Right kidney (tissue), 9 donors: ENCODE data around the gene BAZ1A.

ENCODE experiments used
- DNase-seq: peaks from one replicate; pipeline ENCODE4 v3.0.0-alpha.2; 2016
- long read RNA-seq, 8 donors: transcript quantifications; one replicate each; lab custom pipeline, GENCODE V29; 2026

Gene BAZ1A, protein sequence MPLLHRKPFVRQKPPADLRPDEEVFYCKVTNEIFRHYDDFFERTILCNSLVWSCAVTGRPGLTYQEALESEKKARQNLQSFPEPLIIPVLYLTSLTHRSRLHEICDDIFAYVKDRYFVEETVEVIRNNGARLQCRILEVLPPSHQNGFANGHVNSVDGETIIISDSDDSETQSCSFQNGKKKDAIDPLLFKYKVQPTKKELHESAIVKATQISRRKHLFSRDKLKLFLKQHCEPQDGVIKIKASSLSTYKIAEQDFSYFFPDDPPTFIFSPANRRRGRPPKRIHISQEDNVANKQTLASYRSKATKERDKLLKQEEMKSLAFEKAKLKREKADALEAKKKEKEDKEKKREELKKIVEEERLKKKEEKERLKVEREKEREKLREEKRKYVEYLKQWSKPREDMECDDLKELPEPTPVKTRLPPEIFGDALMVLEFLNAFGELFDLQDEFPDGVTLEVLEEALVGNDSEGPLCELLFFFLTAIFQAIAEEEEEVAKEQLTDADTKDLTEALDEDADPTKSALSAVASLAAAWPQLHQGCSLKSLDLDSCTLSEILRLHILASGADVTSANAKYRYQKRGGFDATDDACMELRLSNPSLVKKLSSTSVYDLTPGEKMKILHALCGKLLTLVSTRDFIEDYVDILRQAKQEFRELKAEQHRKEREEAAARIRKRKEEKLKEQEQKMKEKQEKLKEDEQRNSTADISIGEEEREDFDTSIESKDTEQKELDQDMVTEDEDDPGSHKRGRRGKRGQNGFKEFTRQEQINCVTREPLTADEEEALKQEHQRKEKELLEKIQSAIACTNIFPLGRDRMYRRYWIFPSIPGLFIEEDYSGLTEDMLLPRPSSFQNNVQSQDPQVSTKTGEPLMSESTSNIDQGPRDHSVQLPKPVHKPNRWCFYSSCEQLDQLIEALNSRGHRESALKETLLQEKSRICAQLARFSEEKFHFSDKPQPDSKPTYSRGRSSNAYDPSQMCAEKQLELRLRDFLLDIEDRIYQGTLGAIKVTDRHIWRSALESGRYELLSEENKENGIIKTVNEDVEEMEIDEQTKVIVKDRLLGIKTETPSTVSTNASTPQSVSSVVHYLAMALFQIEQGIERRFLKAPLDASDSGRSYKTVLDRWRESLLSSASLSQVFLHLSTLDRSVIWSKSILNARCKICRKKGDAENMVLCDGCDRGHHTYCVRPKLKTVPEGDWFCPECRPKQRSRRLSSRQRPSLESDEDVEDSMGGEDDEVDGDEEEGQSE (N-terminal part only)
- long read RNA-seq, donor 1, partial matches to known transcripts: 0 of 1 reads
- long read RNA-seq, donor 1, other reads (novel, unspliced or antisense): 0 of 1 reads
- long read RNA-seq, donor 2: 0 reads
- long read RNA-seq, donor 3, partial matches to known transcripts: 0 of 2 reads
- long read RNA-seq, donor 3, other reads (novel, unspliced or antisense): 0 of 2 reads
- long read RNA-seq, donor 4: 0 reads
- long read RNA-seq, donor 5: 0 reads
- long read RNA-seq, donor 6, partial matches to known transcripts: 0 of 1 reads
- long read RNA-seq, donor 6, other reads (novel, unspliced or antisense): 0 of 1 reads
- long read RNA-seq, donor 7: 0 reads
- long read RNA-seq, donor 8, partial matches to known transcripts: 0 of 1 reads
- long read RNA-seq, donor 8, other reads (novel, unspliced or antisense): 0 of 1 reads

DNA sequence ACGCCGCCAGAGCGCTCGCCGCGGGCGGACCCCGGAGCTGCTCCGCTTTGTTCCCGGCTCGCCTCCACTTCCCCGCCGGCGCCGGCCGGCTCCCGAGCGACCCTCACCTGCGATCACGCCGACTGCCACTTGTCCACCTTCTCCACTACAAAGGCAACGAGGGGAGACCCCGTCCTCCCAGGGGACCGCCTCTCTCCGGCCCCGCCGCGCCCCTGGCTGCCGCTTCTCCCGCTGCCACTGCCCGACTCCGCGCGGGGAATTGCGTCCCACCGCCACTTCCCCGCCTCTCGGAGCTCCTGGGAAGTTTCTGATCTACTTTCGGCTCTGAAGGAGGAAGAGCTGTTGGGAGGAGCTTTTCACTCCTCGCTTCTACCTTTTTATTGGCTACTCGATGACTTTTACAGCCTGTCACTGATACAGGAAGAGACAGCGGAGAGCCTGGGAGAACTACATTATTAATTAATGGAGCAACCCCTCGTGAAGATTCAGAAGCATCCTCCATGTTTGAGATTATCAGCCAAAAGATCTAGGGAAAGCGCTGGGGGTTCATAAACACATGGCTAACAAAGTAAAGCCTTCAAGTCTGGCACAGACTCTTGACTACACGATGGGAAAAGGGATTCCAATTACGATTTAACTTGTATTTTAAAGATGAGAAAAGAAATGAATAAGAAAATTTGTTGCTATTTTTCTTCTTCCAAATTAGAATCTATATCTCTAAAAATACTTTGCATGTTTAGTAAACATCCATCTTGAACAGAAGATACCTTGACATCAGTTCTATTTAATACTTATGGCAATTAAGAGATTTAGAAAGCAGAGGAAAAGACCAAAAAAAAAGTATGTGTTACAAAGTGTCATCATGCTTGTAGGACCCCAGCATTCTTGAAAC is at the start of gene BAZ1A:
Gene BAZ1A, minus strand, starts transcription at position 330 of the 892 bp plus-strand sequence. CDS start 756 bp downstream, outside the sequence.
- peak; percentile 92 for DNase-seq

DNA sequence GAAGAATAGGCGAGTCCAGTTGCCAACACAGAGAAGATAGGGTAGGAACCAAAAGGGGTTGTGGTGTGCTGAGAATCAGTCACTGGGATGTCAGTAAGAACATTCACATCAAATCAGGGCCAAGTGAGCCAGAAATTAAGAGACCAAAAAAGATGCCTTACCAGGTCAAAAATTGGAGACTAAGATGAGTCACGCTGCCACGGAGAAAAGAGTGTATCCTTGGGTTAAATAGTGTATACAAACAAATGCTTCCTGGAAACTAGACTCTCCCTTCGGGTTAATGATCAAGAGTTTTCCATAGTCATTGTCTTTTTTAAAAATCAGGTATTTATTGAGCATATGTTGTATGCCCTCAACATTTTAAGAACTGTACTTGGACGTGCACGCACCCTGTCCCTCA is 45.2 kb upstream of the BAZ1A start:
- no peak for DNase-seq

DNA sequence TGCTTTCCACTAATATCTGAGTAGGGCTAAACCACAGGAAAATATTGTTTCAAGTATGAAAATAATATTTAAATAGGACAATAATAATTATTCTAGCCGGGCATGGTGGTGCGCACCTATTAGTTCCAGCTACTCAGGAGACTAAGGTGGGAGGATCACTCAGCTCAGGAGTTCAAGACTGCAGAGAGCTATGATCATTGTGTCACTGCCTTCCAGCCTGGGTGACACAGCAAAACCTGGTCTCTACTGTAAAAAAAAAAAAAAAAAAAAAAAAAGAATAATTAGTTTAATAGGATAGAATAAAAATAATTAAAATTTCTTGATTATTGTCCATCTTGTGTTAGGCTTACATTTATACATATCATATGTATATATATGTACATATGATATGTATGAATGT is 38.5 kb upstream of the BAZ1A start:
- no peak for DNase-seq

DNA sequence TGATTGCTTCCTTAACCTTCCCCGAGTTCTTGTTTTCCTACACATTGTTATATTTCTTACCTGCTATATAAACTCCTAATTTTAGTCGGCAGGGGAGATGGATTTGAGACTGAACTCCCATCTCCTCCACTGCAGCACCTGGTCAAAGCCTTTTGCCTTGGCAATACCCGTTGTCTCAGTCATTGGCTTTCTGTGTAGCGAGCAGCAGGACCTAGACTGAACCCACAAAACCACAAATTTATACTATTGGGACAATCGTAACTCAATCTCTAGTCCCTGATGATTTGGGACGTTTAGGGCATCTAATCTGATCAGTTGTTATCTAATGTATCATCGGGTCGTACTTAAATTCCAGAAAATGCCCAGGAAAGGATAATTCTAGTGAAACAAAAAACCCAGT is 37.8 kb upstream of the BAZ1A start:
- DNase-seq: no peak

DNA sequence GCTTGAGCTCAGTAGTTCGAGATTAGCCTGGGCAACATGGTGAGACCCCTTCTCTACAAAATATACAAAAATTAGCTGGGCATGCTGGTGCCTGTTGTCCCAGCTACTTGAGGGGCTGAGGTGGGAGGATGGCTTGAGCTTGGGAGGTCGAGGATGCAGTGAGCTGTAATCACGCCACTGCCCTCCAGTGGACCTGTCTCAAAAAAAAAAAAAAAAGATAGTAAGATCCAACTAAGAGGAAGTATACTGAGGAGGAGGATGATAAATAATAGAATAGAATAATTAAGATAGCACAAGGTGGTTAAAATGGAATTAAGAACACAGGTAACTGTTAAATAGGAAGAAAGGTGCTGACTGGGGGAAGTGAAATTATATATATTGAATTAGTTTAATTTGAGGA is 37.0 kb upstream of the BAZ1A start:
- no peak for DNase-seq

DNA sequence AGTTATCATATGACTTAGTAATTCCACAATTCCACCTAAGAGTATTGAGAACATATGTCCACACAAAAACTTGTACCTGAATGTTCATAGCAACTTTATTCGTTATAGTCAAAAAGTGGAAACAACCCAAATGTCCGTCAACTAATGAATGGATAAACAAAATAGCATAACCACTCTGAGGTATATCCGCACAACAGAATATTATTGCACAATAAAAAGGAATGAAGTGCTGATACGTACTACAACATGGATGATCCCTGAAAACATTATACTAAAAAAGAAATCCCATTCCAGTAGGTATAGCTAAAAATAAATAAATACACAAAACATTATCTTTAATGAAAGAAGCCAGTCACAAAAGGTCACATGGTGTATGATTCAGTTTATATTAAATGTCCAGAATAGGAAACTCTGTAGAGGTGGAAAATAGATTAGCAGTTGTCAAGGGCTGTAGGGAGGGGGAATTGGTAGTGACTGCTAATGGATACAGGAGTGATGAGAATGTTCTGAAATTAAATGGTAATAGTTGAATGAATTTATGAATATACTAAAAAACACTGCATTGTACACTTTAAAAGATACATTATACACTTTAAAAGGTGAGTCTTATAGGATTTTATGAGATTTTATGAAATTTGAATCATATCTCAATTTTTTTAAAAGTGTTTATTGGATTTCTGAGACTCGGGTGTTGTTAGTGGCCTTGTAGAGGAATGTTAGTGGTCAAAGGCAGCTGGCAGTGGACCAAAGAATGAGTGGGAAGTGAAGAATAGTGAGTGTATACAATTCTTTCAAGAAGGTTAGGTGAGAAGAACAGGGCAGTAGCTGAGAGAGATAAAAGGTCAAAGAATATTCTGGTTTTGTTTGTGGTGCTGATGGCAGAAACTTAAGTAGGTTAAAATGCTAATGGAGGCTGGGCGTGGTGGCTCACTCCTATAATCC is 36.3 kb upstream of the BAZ1A start:
- no peak for DNase-seq

DNA sequence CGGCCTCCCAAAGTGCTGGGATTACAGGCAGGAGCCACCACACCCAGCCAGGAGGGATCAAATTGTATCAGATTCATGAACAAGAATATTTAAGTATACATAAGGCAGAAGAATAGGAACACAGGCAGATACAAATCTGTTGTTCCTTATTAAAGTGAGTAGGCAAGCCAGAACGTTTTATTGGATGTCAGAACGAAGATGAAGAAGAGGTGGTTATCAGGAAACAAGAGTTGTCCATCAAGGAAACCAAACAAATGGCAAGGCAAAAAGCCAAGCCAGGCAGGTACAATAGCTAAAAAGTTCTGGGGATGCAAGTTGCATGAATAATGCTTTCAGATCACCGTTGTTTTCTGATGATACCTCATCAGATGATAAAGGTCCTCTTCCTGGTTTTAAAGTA is 31.1 kb upstream of the BAZ1A start:
- DNase-seq: no peak

DNA sequence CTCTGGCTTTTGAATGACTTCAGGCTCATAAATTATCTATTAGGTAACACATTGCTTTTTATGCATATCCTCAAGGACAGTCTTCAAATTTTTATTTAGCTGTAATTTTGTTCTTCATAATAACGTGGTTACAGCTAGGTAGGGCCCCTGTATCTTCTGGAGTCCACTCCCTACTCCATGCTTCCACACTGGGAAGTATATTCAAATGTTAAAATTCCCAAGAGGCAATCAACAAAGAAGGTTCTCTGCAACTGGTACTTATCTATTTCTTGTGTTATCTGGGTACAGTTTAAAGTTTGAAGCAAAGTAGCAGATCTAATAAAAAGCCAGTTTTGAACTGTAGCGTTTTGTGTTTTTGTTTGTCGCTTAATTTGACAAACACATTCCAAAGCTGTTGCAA is 20.1 kb upstream of the BAZ1A start:
- DNase-seq: no peak

DNA sequence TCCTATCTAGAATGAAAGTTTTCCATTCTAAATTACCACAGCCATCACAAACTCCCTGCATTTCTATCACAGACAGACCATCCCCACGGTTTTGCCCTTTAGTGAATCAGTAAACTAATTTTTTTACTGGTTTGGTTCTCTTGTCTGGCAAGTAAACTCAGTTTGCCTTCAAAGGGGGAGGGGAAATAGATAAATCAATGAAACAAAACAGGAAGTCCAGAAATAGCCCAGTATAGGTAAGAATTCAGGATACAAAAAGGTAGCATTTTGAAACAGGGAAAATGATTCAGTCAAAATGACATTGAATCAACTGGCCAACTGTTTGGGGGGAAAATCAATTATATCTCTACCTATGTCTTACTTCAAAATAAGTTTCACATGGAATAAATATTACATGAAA is 15.8 kb upstream of the BAZ1A start:
- DNase-seq: no peak

DNA sequence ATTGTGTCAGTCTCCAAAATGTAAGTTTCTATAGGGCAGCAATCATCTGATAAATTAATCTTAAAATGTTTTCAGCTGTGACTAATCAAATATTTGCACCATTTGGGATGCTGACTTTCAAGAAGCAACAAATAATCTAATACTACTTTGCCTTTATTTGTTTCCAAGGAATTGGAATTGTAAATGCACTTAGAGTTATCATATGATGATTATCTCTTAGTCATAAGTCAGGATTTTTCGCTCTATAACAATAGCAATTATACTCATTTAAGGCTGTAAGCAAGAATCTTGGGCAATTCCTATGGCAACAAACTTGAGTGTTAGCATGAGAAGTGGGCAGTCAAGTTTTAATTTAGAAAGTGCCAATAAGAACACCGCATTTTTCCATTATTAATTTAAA is 13.0 kb upstream of the BAZ1A start:
- no peak for DNase-seq

DNA sequence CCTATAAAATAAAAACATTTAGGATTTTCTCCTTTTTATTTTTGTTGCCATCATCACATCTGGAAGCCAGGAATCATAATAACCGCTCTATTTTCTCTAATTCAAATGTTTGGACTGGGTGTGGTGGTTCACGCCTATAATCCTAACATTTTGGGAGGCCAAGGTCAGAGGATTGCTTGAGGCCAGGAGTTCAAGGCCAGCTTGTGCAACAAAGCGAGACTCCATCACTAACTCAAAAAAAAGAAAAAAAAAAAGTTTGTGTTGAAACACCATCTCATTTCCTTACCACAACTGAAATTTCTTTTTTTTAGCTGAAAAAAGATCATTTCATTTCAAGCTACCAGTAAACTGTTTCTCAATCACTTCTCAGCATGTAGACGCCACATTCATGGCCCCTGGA is 8.8 kb upstream of the BAZ1A start:
- no peak for DNase-seq

DNA sequence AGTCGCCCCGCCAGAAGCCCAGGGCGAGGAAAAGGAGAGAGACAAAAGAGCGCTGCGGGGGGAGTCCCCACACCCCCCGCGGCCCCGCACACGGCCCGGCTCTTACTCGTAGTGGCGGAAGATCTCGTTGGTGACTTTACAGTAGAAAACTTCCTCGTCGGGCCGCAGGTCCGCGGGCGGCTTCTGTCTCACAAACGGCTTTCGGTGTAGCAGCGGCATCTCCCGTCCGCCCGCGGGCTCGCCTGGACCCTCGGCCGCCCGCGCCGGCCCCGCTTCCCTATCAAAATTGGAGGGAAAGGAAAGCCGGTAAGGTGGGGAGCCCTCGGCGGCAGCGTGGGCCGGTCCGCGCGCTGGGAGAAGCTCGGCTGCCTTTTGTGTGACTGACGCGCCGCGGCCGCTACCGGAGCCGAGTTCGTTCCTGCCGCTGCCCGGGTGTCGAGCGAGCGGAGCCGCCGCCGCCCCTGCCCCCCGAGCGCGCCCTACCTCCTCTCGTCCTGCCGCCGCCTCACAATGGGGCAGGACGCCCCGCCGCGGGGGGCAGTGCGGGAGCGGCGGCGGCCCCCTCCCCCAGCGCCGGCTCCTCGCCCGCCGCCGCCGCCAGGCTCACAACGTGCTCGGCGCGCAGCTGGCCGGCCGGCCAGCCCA is 652 bp downstream of the BAZ1A start:
- no peak for DNase-seq

DNA sequence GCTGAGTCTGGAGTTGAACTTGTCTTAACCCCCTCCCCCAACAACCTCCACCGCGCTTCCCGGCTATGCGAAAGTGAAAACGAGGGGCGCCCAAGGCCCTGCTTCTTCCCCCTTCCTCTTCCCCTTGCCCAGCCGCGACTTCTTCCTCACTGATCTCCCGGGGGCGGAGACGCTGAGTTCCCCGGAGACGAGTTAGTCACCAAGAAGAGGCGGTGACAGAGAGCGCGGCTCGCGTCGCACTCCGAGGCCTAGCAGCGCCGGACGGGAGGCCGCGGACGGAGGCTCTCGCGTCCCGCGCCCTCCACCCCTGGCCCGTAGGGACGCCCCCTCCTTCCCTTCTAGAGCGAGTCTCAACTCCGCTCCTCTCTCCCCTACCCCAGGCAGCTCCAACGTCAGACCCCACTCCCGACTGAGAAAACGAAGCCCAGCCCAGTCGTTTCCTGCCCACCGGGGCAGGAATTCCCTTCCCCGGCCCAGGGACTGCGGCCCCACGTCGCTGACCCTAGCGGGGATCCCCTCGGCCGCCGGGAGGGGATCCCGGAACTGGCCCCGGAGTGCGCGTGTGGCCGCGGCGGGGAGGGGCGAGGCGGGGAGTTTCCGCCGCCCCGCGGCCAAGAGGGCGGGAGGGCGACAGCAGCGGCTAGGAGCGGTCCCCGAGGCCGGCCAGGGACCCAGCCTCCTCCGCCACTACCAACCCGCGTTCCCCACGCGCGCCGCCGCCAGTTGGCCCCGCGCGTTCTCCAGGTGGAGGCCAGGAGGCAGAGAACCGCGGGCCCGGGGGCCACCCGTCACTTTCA is 1.4 kb downstream of the BAZ1A start:
- peak; percentile 97 for DNase-seq

DNA sequence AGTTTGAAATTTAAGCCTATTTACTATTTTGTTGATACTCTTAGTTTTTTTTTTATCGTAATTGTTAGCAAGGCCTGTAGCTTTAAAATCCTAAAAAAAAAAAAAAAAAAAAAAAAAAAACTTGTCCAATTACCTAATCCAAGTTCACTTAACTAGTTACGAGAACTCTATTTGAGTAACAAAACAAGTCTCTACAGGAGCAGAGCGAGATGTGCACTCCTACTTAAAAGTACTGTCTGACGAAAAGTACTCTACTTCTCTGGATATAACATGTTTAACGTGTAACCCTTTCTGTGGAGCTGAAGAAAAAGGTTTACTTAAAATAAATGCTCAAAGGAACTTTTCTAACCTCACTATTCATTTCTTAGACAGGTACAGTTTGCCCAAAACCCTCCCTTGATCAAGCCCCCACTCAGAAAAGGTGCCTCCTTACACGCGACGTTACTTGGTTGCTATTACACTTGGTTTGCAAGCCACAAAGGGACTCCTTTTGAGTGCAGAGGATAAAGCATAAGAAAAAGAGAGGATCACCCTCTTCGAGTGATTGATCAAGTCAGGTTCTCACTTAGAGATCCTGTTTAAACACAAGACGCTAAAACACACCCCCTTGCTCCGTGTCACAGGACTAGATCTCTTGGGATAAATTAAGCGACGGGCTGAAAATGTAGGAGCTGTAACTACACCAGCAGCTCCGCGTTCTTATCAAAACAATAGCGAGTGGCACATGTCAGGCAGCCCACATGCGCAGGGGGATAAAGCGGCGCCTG is 2.2 kb downstream of the BAZ1A start:
- DNase-seq: no peak

DNA sequence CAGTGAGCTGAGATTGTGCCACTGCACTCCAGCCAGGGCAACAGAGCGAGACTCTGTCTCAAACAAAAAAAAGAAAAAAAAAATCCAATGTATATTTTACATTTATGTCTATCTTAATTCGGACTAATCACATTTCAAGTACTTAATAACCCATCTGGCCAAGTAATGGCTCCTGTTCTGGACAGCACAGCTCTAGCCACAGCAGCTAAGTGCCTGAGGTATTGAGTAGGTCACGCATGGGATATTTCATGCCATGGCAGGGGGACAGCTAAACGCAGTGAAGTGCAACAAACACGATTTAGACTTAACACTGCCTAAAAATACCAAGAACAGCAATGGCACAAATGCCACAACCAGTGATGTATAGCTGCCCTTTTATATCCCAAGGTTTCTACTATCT is 8.0 kb downstream of the BAZ1A start:
- DNase-seq: no peak

DNA sequence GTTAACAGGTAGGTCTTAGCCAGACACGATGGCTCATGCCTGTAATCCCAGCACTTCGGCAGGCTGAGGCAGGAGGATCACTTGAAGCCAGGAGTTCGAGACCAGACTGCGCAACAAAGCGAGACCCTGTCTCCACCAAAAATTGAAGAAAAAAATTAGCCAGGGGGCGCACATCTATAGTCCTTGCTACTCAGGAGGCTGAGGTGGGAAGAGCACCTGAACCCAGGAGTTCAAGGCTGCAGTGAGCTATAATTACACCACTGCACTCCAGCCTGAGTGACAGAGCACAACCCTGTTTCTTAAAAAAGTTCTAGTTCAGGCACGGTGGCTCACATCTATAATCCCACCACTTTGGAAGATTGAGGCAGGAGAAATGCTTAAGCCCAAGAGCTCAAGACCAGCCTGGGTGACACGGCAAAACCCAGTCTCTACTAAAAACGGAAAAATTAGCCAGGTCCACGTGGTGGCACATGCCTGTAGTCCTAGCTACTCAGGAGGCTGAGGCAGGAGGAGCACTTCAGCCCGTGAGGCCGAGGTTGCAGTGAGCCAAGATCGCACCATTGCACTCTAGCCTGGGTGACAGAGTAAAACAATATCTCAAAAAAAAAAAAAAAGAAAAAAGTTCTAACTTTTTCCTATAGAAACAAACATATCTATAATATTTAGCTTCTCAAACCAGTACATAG is 9.1 kb downstream of the BAZ1A start:
- DNase-seq: no peak

DNA sequence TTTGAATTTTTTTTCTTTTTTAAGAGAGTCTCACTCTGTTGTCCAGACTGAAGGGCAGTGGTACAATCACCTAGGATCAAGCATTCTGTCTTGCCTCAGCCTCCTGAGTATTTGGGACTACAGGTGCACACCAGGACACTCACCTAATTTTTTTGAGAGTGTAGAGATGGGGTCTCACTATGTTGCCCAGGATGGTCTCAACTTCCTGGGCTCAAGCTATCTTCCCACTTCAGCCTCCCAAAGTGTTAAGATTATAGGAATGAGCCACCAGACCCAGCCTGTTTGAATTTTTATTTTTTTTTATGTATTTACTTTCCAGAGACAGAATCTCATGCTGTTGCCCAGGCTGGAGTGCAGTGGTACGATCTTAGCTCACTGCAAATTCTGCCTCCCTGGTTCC is 11.3 kb downstream of the BAZ1A start:
- DNase-seq: no peak
